Liver (tissue), 3 donors: ENCODE data around the gene PAQR3.

Experiments used
- FOXA1 ChIP-seq: IDR thresholded peaks from 2 replicates; pipeline ENCODE4 v1.6.1; 2016; ENCODE audit warnings: antibody characterized with exemption
- RAD21 ChIP-seq, 2 donors: IDR thresholded peaks; 2 replicates each; pipeline ENCODE4 v1.6.1; 2016; ENCODE audit warnings: antibody characterized with exemption in 2 of 2, mild to moderate bottlenecking in 2 of 2
- REST ChIP-seq: IDR thresholded peaks from 2 replicates; pipeline ENCODE4 v1.6.1; 2016; ENCODE audit warnings: antibody characterized with exemption, mild to moderate bottlenecking
- RXRA ChIP-seq, 2 donors: IDR thresholded peaks; 2 replicates each; pipeline ENCODE4 v1.6.1; 2017 to 2018; ENCODE audit warnings: antibody characterized with exemption in 2 of 2, mild to moderate bottlenecking in 1 of 2
- SP1 ChIP-seq: IDR thresholded peaks from 2 replicates; pipeline ENCODE4 v1.6.1; 2018; ENCODE audit warnings: antibody characterized with exemption, mild to moderate bottlenecking
- TAF1 ChIP-seq: conservative IDR thresholded peaks from 2 replicates; pipeline ENCODE4 v1.6.1; 2016; ENCODE audit warnings: antibody characterized with exemption, mild to moderate bottlenecking
- TF ChIP-seq, protein P1 (sequence below): fragments of 150-350 bp; IDR thresholded peaks from 2 replicates; pipeline ENCODE4 v1.5.1; 2017; ENCODE audit warnings: improper control_type of control experiment, low read depth, low read length; ENCODE audit not compliant: missing input control
- donor health status: healthy.
- donor health status: healthy.

DNA sequence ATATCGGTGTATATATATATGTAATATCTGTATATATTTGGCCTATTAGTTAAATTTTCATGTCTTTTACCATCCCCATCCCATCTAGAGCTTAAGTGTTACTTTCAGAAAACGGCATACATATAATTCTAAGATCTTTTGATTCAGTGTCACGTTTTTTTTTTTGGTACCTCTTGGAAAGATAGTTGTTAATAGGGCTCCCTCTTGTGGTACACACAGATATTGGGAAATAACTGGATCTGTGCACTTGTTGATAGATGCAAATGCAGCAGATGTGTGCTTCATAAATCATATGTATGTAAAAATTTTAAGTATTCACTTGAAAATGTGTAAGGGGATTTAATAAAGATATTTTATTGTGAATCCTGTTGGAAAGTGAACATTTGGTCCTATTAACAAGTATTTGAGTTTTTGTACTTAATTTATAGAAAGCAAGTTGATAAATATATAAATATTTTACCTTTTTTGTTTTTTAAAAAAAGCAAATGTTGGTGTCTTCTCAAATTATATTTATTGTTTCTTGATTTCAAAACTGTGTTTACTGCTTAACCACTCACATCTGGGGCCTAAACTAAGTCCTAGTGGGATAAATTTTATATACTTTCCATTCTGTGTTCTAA lies 74.7 kb downstream of the PAQR3 start:
- TF ChIP-seq RAD21 (IDR thresholded peaks at IDR 0.05) (peak; percentile 93 to 94), SP1 (no peak), REST (no peak), TAF1 (no peak), RXRA (IDR thresholded peaks at IDR 0.05) (no peak), FOXA1 (no peak)
- TF ChIP-seq, protein P1, sequence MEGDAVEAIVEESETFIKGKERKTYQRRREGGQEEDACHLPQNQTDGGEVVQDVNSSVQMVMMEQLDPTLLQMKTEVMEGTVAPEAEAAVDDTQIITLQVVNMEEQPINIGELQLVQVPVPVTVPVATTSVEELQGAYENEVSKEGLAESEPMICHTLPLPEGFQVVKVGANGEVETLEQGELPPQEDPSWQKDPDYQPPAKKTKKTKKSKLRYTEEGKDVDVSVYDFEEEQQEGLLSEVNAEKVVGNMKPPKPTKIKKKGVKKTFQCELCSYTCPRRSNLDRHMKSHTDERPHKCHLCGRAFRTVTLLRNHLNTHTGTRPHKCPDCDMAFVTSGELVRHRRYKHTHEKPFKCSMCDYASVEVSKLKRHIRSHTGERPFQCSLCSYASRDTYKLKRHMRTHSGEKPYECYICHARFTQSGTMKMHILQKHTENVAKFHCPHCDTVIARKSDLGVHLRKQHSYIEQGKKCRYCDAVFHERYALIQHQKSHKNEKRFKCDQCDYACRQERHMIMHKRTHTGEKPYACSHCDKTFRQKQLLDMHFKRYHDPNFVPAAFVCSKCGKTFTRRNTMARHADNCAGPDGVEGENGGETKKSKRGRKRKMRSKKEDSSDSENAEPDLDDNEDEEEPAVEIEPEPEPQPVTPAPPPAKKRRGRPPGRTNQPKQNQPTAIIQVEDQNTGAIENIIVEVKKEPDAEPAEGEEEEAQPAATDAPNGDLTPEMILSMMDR, result peak; percentile 75
